H4 (cell line): Measurements from ENCODE around the gene RASA4B. TPM values are rescaled to one million over a fixed set of nuclear protein-coding genes. Genes with fewer than 3 reads are reported as not detected.

Experiments used
- DNase-seq: peaks from one replicate; pipeline ENCODE4 v3.0.0-alpha.2; 2015; ENCODE audit warnings: low spot score
- total RNA-seq: library from RNA; depleted of rRNA; stranded (reverse); fragments of >200 nt; shearing (Covaris generic); gene quantifications from 2 replicates; pipeline ENCODE4 v1.2.3, GENCODE V29; 2014; rRNA removed

RASA4B gene
- total RNA-seq, 1 experiment from 2014 or later: 0.83 TPM

GRCh38 chr7:102454468-102454867 is 63.1 kb downstream of the RASA4B start:
- no peak for DNase-seq

- no peak for DNase-seq
Measured at GRCh38 chr7:102453319-102453718, 64.3 kb downstream of the RASA4B start.

- no peak for DNase-seq
Measured at GRCh38 chr7:102452451-102452850, 65.1 kb downstream of the RASA4B start.

GRCh38 chr7:102451371-102452054 is 66.1 kb downstream of the RASA4B start:
- no peak for DNase-seq

- DNase-seq: no peak
Measured at GRCh38 chr7:102450242-102450641, 67.3 kb downstream of the RASA4B start.

- no peak for DNase-seq
Measured at GRCh38 chr7:102449136-102449535, 68.4 kb downstream of the RASA4B start.

GRCh38 chr7:102447311-102447710 is 70.3 kb downstream of the RASA4B start:
- DNase-seq: no peak

GRCh38 chr7:102446387-102447156 is 71.0 kb downstream of the RASA4B start:
- no peak for DNase-seq

GRCh38 chr7:102445674-102446071 is 71.9 kb downstream of the RASA4B start:
- DNase-seq: no peak

GRCh38 chr7:102444961-102445673 is 72.5 kb downstream of the RASA4B start:
- no peak for DNase-seq

- DNase-seq: peak; percentile 79
Measured at GRCh38 chr7:102439963-102440795, 77.4 kb downstream of the RASA4B start.

- DNase-seq: no peak
Measured at GRCh38 chr7:102436118-102436517, 81.5 kb downstream of the RASA4B start.

- DNase-seq: no peak
Measured at GRCh38 chr7:102434039-102434486, 83.5 kb downstream of the RASA4B start.

- DNase-seq: peak; percentile 69
Measured at GRCh38 chr7:102433219-102434038, 84.1 kb downstream of the RASA4B start, which contains the start of gene ORAI2. ORAI2 (plus strand) TSS chr7:102433575; CDS start chr7:102438957, 5,382 bp downstream.

Other genes starting within 250 kb of the RASA4B start
- gene SH2B2, start 230.9 kb downstream of the RASA4B start, total RNA-seq: 1.8 and 3.3 TPM in 2 replicates
- gene SPDYE6, start 161.3 kb downstream of the RASA4B start, total RNA-seq: not detected in 2 replicates
- 20.9 and 24.5 TPM in 2 replicates for gene PRKRIP1, start 121.4 kb downstream of the RASA4B start, total RNA-seq
- gene ORAI2, start 84.2 kb downstream of the RASA4B start, total RNA-seq: 35.9 and 37.3 TPM in 2 replicates
- gene ALKBH4, start 52.9 kb downstream of the RASA4B start, total RNA-seq: 45.7 and 52.7 TPM in 2 replicates
- 30.6 and 42.1 TPM in 2 replicates for gene LRWD1, start 52.8 kb downstream of the RASA4B start, total RNA-seq
- gene POLR2J, start 38.9 kb downstream of the RASA4B start, total RNA-seq: 42.0 and 53.2 TPM in 2 replicates
- 0.15 TPM in 1 of 2 replicates, not detected in the other for gene UPK3BL2, start 25.9 kb upstream of the RASA4B start, total RNA-seq
- not detected in 2 replicates for gene SPDYE2, start 33.4 kb upstream of the RASA4B start, total RNA-seq
- gene POLR2J3, start 54.8 kb upstream of the RASA4B start, total RNA-seq: 4.9 and 11.9 TPM in 2 replicates
- 3.4 and 10.3 TPM in 2 replicates for gene RASA4, start 99.0 kb upstream of the RASA4B start, total RNA-seq
- gene UPK3BL1, start 125.0 kb upstream of the RASA4B start, total RNA-seq: 0.27 and 7.2 TPM in 2 replicates
- not detected in 2 replicates for gene SPDYE2B, start 132.5 kb upstream of the RASA4B start, total RNA-seq
- 0.15 TPM in 1 of 2 replicates, not detected in the other for gene POLR2J2, start 153.9 kb upstream of the RASA4B start, total RNA-seq
- gene FAM185A, start 231.2 kb upstream of the RASA4B start, total RNA-seq: 7.3 TPM in 2 replicates